CD4-positive, alpha-beta memory T cell (primary cell): Measurements from ENCODE around the gene TMPRSS4. TPM values are rescaled to one million over a fixed set of nuclear protein-coding genes. Genes with fewer than 3 reads are reported as not detected.

Experiments
- CTCF ChIA-PET: fragments of 350-600 bp; sonication (Branson Sonifier 250); formaldehyde crosslinking; loops from one replicate; lab custom pipeline; 2021; ENCODE audit warnings: inconsistent platforms; ENCODE audit not compliant: partially characterized antibody; lab: Charles Lee
- POLR2A ChIA-PET: fragments of 350-600 bp; sonication (Branson Sonifier 250); formaldehyde crosslinking; loops from one replicate; lab custom pipeline; 2021; ENCODE audit not compliant: partially characterized antibody; lab: Charles Lee
- DNase-seq, 5 donors: peaks; one replicate each; pipeline versions ENCODE4 v3.0.0 to v3.0.0-alpha.2; 2020 to 2022; ENCODE audit warnings: mixed read lengths in 1 of 5
- H3K27ac ChIP-seq: one replicate; pipeline ENCODE4 v1.7.0; 2013; ENCODE audit warnings: low read depth, low read length
- H3K27me3 ChIP-seq: 2 replicates; pipeline ENCODE4 v1.7.0; 2013; ENCODE audit warnings: mild to moderate bottlenecking, low read length, moderate library complexity; ENCODE audit not compliant: insufficient read depth
- H3K36me3 ChIP-seq: 2 replicates; pipeline ENCODE4 v1.7.0; 2013; ENCODE audit warnings: mild to moderate bottlenecking, low read length, moderate library complexity; ENCODE audit not compliant: insufficient read depth
- H3K4me1 ChIP-seq: 2 replicates; pipeline ENCODE4 v1.7.0; 2013; ENCODE audit warnings: mild to moderate bottlenecking, low read length, moderate library complexity; ENCODE audit not compliant: insufficient read depth
- H3K4me3 ChIP-seq, 2 donors: one replicate each; pipeline ENCODE4 v1.7.0; 2013; ENCODE audit warnings: low read length in 2 of 2, mild to moderate bottlenecking in 1 of 2
- H3K9me3 ChIP-seq, 2 donors: one replicate each; pipeline ENCODE4 v1.7.0; 2013; ENCODE audit warnings: low read length in 2 of 2, control low read depth in 1 of 2; ENCODE audit not compliant: control insufficient read depth in 1 of 2
- H3K27ac Mint-ChIP-seq, 7 donors: one replicate each; pipeline ENCODE4 v1.8.0; 2020 to 2021; ENCODE audit warnings: mixed read lengths in 7 of 7, mild to moderate bottlenecking in 6 of 7, inconsistent platforms in 3 of 7, moderate library complexity in 3 of 7
- H3K27me3 Mint-ChIP-seq, 2 donors: one replicate each; pipeline ENCODE4 v1.8.0; 2020 to 2021; ENCODE audit warnings: mixed read lengths in 2 of 2
- H3K36me3 Mint-ChIP-seq, 2 donors: one replicate each; pipeline ENCODE4 v1.8.0; 2020 to 2021; ENCODE audit warnings: mixed read lengths in 2 of 2, inconsistent platforms in 1 of 2, mild to moderate bottlenecking in 1 of 2
- H3K4me1 Mint-ChIP-seq, 4 donors: one replicate each; pipeline ENCODE4 v1.8.0; 2020 to 2021; ENCODE audit warnings: mixed read lengths in 4 of 4, mild to moderate bottlenecking in 1 of 4
- H3K4me3 Mint-ChIP-seq, 8 donors: one replicate each; pipeline ENCODE4 v1.8.0; 2020 to 2021; ENCODE audit warnings: mixed read lengths in 8 of 8, mild to moderate bottlenecking in 7 of 8, moderate library complexity in 6 of 8, inconsistent platforms in 3 of 8
- H3K9me3 Mint-ChIP-seq, 8 donors: one replicate each; pipeline ENCODE4 v1.8.0; 2020 to 2021; ENCODE audit warnings: mixed read lengths in 8 of 8, mild to moderate bottlenecking in 5 of 8, inconsistent platforms in 3 of 8, moderate library complexity in 1 of 8
- intact Hi-C: fragments of 100-400 bp; cut with micrococcal nuclease; formaldehyde crosslinking; loops from one replicate; pipeline ENCODE4 v1.15.1; 2023
- polyA plus RNA-seq, 2 donors: library from polyadenylated mRNA; unstranded; fragments of 300-500 nt; fragmentation: Illumina TruSeq; gene quantifications; one replicate each; pipeline ENCODE4 v1.2.3, GENCODE V29; 2021
- total RNA-seq, 2 experiments: library from RNA; stranded (reverse); gene quantifications; one replicate each; pipeline ENCODE4 v1.2.3, GENCODE V29; 2021

The TMPRSS4 gene
- total and polyA plus RNA-seq, 4 experiments from 2014 or later, result 0.33 TPM; not detected in 3

GRCh38 chr11:118148240-118148639 is 71.4 kb downstream of the TMPRSS4 start:
- ChIA-PET POLR2A (no interaction called here), CTCF (interaction anchor here (7.1 kb wide), 1 partner anchor 22 kb away, joined by 109 read pairs; no protein-coding TSS in a partner anchor)
- peaks cover 7% of the 10 kb centered on the region for H3K4me1 ChIP-seq
- H3K36me3 ChIP-seq, result no peaks in the 10 kb centered on the region
- H3K27me3 ChIP-seq, result peaks cover 29% of the 10 kb centered on the region
- H3K27me3 Mint-ChIP-seq, result peaks cover 22 to 29% of the 10 kb centered on the region in 2 donors
- no peak overlapping the region for H3K4me3 ChIP-seq
- DNase-seq, result no peak
- H3K27ac ChIP-seq, result no peak overlapping the region
- no peak overlapping the region for H3K4me3 Mint-ChIP-seq
- intact Hi-C loops, result loop anchor here (5.0 kb wide), 1 partner anchor 204 kb away; no protein-coding TSS in a partner anchor
- H3K36me3 Mint-ChIP-seq, result no peaks in the 10 kb centered on the region
- H3K4me1 Mint-ChIP-seq, result peaks cover 2 to 9% (median 4%) of the 10 kb centered on the region in 4 donors
- H3K9me3 ChIP-seq, result no peaks in the 10 kb centered on the region
- H3K27ac Mint-ChIP-seq, result no peak overlapping the region
- H3K9me3 Mint-ChIP-seq, result no peaks in the 10 kb centered on the region

- Mint-ChIP-seq H3K27ac (no peak overlapping the region), H3K9me3 (no peaks in the 10 kb centered on the region), H3K4me1 (peaks cover 4 to 14% (median 7%) of the 10 kb centered on the region in 4 donors), H3K36me3 (no peaks in the 10 kb centered on the region), H3K4me3 (no peak overlapping the region), H3K27me3 (peaks cover 23 to 29% of the 10 kb centered on the region in 2 donors)
- intact Hi-C loops, result loop anchor here (5.0 kb wide), 1 partner anchor 203 kb away; no protein-coding TSS in a partner anchor
- Histone ChIP-seq H3K4me1 (peaks cover 8% of the 10 kb centered on the region), H3K27me3 (peaks cover 33% of the 10 kb centered on the region), H3K36me3 (no peaks in the 10 kb centered on the region), H3K4me3 (no peak overlapping the region), H3K9me3 (no peaks in the 10 kb centered on the region), H3K27ac (no peak overlapping the region)
- no peak for DNase-seq
- ChIA-PET POLR2A (interaction anchor here (1.0 kb wide), 1 partner anchor 10 kb away, joined by 3 read pairs; no protein-coding TSS in a partner anchor), CTCF (interaction anchor here (1.3 kb wide), 1 partner anchor 23 kb away, joined by 3 read pairs; no protein-coding TSS in a partner anchor)
These were observed 72.0 kb downstream of the TMPRSS4 start for GRCh38 chr11:118148856-118149255.

GRCh38 chr11:118149493-118149892 is 72.6 kb downstream of the TMPRSS4 start:
- peaks cover 23 to 28% of the 10 kb centered on the region in 2 donors for H3K27me3 Mint-ChIP-seq
- no peaks in the 10 kb centered on the region for H3K9me3 ChIP-seq
- no peaks in the 10 kb centered on the region for H3K9me3 Mint-ChIP-seq
- no peaks in the 10 kb centered on the region for H3K36me3 Mint-ChIP-seq
- no peak overlapping the region for H3K27ac ChIP-seq
- H3K36me3 ChIP-seq, result no peaks in the 10 kb centered on the region
- H3K4me3 ChIP-seq, result no peak overlapping the region
- peaks cover 5 to 16% (median 9%) of the 10 kb centered on the region in 4 donors for H3K4me1 Mint-ChIP-seq
- H3K27ac Mint-ChIP-seq, result no peak overlapping the region
- no peak for DNase-seq
- ChIA-PET POLR2A (interaction anchor here (1.0 kb wide), 1 partner anchor 9 kb away, joined by 3 read pairs; no protein-coding TSS in a partner anchor), CTCF (interaction anchor here (1.3 kb wide), 1 partner anchor 22 kb away, joined by 3 read pairs; no protein-coding TSS in a partner anchor)
- peaks cover 8% of the 10 kb centered on the region for H3K4me1 ChIP-seq
- peaks cover 38% of the 10 kb centered on the region for H3K27me3 ChIP-seq
- intact Hi-C loops, result loop anchor here (5.0 kb wide), 1 partner anchor 203 kb away; no protein-coding TSS in a partner anchor
- H3K4me3 Mint-ChIP-seq, result no peak overlapping the region

- Mint-ChIP-seq H3K4me3 (peak overlapping the region in 2 of 8 donors; percentile 48 to 49), H3K4me1 (peaks cover 4 to 15% (median 7%) of the 10 kb centered on the region in 4 donors), H3K27me3 (peaks cover 30 to 34% of the 10 kb centered on the region in 2 donors), H3K36me3 (no peaks in the 10 kb centered on the region), H3K27ac (no peak overlapping the region), H3K9me3 (no peaks in the 10 kb centered on the region)
- no peaks in the 10 kb centered on the region for H3K36me3 ChIP-seq
- peaks cover 40% of the 10 kb centered on the region for H3K27me3 ChIP-seq
- no peak for DNase-seq
- peaks cover 7% of the 10 kb centered on the region for H3K4me1 ChIP-seq
- CTCF ChIA-PET, result interaction anchor here (2.2 kb wide), 1 partner anchor 20 kb away, joined by 10 read pairs; no protein-coding TSS in a partner anchor
- H3K9me3 ChIP-seq, result no peaks in the 10 kb centered on the region
- no peak overlapping the region for H3K27ac ChIP-seq
- POLR2A ChIA-PET, result interaction anchor here (0.8 kb wide), 1 partner anchor 7 kb away, joined by 3 read pairs; no protein-coding TSS in a partner anchor
- intact Hi-C loops, result no loop called here
- no peak overlapping the region for H3K4me3 ChIP-seq
These were observed 74.6 kb downstream of the TMPRSS4 start for GRCh38 chr11:118151431-118151830.

GRCh38 chr11:118152020-118152551 is 75.2 kb downstream of the TMPRSS4 start:
- Histone ChIP-seq H3K4me3 (no peak overlapping the region), H3K36me3 (no peaks in the 10 kb centered on the region), H3K27ac (no peak overlapping the region), H3K9me3 (no peaks in the 10 kb centered on the region), H3K4me1 (peaks cover 13% of the 10 kb centered on the region), H3K27me3 (peaks cover 43% of the 10 kb centered on the region)
- ChIA-PET CTCF (interaction anchor here (1.0 to 2.2 kb wide), 2 partner anchors 19 to 47 kb away, joined by 3 to 10 read pairs; no protein-coding TSS in a partner anchor), POLR2A (no interaction called here)
- no peak for DNase-seq
- Mint-ChIP-seq H3K27ac (no peak overlapping the region), H3K9me3 (no peaks in the 10 kb centered on the region), H3K4me1 (peaks cover 3 to 19% (median 12%) of the 10 kb centered on the region in 4 donors), H3K36me3 (no peaks in the 10 kb centered on the region), H3K4me3 (peak overlapping the region in 5 of 8 donors; percentile 10 to 62 (median 50)), H3K27me3 (peaks cover 37 to 41% of the 10 kb centered on the region in 2 donors)
- intact Hi-C loops, result no loop called here

- Histone ChIP-seq H3K27ac (no peak within 1 kb of the TSS), H3K36me3 (no peaks in the 10 kb centered on the region), H3K27me3 (peaks cover 49% of the 10 kb centered on the region), H3K9me3 (no peaks in the 10 kb centered on the region), H3K4me1 (peaks cover 13% of the 10 kb centered on the region), H3K4me3 (peak within 1 kb of the TSS in 1 of 2 donors; percentile 39)
- DNase-seq, result peak in 3 of 5 donors; percentile 14 to 19 (median 17)
- H3K27ac Mint-ChIP-seq, result no peak within 1 kb of the TSS
- ChIA-PET CTCF (interaction anchor here (1.0 to 2.2 kb wide), 2 partner anchors 19 to 46 kb away, joined by 3 to 10 read pairs; no protein-coding TSS in a partner anchor), POLR2A (no interaction called here)
- H3K4me3 Mint-ChIP-seq, result peak within 1 kb of the TSS; percentile 54 to 80 (median 64)
- intact Hi-C loops, result no loop called here
- H3K27me3 Mint-ChIP-seq, result peaks cover 37 to 48% of the 10 kb centered on the region in 2 donors
- H3K36me3 Mint-ChIP-seq, result no peaks in the 10 kb centered on the region
- H3K4me1 Mint-ChIP-seq, result peaks cover 3 to 26% (median 15%) of the 10 kb centered on the region in 4 donors
- H3K9me3 Mint-ChIP-seq, result no peaks in the 10 kb centered on the region
These were observed 75.9 kb downstream of the TMPRSS4 start, which contains the start of gene SCN4B for GRCh38 chr11:118152552-118153471. Gene SCN4B (minus strand): TSS chr11:118152823. CDS start chr11:118152673, 150 bp downstream.
